ENCODE measurements around the gene CES1.
"Not testable (repeated sequence)": the region's sequence is repeated elsewhere in the genome, so short reads cannot be mapped to it uniquely, and the experiment has no call there.

The CES1 gene

DNA sequence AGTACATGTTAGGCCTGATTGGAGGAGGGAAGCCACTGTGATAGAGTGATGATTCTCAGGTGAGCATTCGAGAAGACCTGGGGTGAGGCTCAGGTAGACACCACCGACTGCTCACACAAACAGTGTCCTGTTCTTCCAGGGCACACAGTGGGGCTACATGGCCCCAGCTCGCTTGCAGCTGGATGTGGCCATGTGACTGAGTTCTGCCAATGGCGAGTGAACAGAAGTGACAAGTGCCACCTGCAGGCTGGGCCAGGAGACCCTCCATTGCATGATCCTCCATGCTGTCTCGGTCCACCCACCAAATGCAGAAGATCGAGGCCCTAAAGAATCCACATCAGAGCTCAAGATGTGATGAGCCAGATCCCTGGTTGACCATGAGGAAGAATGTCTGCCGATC lies 36.1 kb upstream of the CES1 start:
- CTCF ChIA-PET = interaction anchor here (2.2 kb wide), 1 partner anchor 10 kb away, joined by 9 read pairs; no protein-coding TSS in a partner anchor
- DNase-seq (ENCODE audit: extremely low spot score) = no peak
- TF ChIP-seq, protein P1, sequence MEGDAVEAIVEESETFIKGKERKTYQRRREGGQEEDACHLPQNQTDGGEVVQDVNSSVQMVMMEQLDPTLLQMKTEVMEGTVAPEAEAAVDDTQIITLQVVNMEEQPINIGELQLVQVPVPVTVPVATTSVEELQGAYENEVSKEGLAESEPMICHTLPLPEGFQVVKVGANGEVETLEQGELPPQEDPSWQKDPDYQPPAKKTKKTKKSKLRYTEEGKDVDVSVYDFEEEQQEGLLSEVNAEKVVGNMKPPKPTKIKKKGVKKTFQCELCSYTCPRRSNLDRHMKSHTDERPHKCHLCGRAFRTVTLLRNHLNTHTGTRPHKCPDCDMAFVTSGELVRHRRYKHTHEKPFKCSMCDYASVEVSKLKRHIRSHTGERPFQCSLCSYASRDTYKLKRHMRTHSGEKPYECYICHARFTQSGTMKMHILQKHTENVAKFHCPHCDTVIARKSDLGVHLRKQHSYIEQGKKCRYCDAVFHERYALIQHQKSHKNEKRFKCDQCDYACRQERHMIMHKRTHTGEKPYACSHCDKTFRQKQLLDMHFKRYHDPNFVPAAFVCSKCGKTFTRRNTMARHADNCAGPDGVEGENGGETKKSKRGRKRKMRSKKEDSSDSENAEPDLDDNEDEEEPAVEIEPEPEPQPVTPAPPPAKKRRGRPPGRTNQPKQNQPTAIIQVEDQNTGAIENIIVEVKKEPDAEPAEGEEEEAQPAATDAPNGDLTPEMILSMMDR (IDR thresholded peaks at IDR 0.05; ENCODE audit: control extremely low read depth, extremely low read depth, low read depth, missing control alignments) = no peak
- POLR2A ChIA-PET = no interaction called here

DNA sequence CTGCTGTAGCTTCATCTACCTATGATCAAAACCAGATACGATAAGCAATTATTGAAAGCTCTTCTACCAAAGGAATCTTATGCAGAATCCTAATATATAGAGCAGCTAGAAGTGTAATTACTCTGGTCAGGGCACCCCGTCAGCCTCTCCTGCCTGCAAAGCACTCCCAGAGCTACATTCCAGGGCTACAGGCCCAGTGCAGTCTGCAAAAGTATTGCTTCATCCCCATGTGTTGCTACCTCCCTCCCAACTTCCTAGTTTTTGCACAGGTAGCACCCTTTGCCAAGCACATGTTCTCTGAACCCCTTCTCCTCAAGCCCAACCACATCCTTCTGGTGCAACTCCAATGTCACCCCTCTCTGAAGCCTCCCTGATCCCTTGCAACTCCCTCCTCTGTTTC lies 35.2 kb upstream of the CES1 start:
- ChIA-PET CTCF (interaction anchor here (1.0 to 2.2 kb wide), 3 partner anchors 9 to 166 kb away, joined by 4 to 9 read pairs (median 4); no protein-coding TSS in a partner anchor), POLR2A (no interaction called here)
- TF ChIP-seq, protein P1 (IDR thresholded peaks at IDR 0.05; ENCODE audit: control extremely low read depth, extremely low read depth, low read depth, missing control alignments) = no peak
- DNase-seq (ENCODE audit: extremely low spot score) = no peak

DNA sequence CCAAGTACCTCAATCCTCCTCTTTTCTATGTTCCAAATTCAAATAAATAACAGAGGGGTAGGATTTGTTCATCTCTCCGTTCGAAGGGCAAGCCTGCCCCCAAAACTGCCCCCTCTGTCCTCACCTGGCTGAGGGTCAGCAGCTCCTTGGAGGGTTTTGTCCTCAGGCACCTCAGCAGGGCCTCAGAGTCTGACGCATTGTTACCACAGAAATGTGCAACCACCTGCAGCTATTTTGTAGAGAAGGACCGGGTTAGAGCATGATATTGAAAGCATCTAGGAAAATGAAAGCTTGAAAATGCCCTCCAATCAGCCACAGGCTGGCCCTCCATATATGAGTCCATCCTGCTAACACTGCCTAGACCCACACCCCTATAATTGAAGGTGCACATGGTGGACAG lies 28.4 kb upstream of the CES1 start:
- DNase-seq (ENCODE audit: extremely low spot score) = no peak
- ChIA-PET CTCF (no interaction called here), POLR2A (no interaction called here)
- TF ChIP-seq, protein P1 (IDR thresholded peaks at IDR 0.05; ENCODE audit: control extremely low read depth, extremely low read depth, low read depth, missing control alignments) = no peak

DNA sequence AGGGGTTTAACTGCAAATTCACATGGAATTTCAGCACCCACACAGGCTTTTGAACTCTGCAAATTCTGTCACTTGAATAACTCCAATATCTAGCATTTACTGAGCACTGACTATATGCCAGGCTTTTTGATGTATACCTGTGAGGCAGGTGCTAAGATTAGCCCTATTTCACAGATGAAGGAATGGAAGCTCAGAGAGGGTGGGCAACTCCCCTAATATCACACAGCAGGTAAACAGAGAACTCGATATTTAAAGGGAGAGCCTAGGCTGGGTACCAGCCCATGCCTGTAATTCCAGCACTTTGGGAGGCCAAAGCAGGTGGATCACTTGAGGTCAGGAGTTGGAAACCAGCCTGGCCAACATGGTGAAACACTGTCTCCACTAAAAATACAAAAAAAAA lies 24.8 kb upstream of the CES1 start:
- DNase-seq (ENCODE audit: extremely low spot score); POLR2A ChIA-PET: not testable (repeated sequence)
- CTCF ChIA-PET = interaction anchor here (1.4 to 2.9 kb wide), 3 partner anchors 11 to 16 kb away, joined by 4 to 9 read pairs (median 6); no protein-coding TSS in a partner anchor

DNA sequence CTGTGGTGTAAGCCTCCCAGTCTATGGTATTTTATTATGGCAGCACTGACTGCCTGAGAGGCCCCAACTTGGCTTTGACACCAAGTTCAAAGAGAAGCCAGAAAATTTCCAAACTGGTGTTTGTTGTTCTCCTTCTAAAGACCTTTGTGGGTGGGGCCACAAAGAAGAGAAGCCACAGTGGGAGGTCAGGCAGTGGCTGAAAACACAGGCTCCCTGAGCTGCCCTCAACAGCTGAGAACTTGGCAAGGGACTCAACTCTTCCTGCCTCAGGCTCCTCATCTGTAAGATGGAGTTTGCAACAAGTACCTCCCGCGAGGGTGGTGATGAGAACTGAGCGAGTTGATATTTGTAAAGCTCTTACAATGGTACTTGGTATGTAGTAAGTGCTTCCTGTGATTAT lies 24.1 kb upstream of the CES1 start:
- POLR2A ChIA-PET = no interaction called here

DNA sequence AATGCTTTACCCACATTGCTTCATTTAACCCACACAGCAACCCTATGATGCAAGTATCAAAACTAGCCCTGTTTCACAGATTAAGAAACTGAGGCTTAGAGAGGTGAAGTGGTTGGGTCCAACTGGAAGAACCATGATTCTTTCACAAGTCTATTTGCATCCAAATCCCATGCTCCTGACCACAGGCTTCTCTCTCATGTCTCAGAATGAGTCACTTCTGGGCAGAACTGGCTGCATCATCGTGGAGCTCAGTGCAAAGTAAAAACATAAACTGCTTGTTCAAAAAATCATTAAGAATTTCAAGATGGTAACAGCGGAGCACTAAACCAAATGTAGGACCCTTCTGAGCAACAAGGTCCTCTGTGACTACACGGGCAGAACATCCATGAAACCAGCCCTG lies 20.2 kb upstream of the CES1 start:
- CTCF ChIA-PET = no interaction called here
- no peak for DNase-seq (ENCODE audit: extremely low spot score)
- POLR2A ChIA-PET = no interaction called here
- TF ChIP-seq, protein P1 (IDR thresholded peaks at IDR 0.05; ENCODE audit: control extremely low read depth, extremely low read depth, low read depth, missing control alignments) = no peak

More for the DNA sequence above, 24.1 kb upstream of the CES1 start:
- DNase-seq (ENCODE audit: extremely low spot score) = no peak
- CTCF ChIA-PET = interaction anchor here (1.4 to 2.2 kb wide), 2 partner anchors 13 to 15 kb away, joined by 4 to 6 read pairs; no protein-coding TSS in a partner anchor
- TF ChIP-seq, protein P1 (IDR thresholded peaks at IDR 0.05; ENCODE audit: control extremely low read depth, extremely low read depth, low read depth, missing control alignments) = no peak

DNA sequence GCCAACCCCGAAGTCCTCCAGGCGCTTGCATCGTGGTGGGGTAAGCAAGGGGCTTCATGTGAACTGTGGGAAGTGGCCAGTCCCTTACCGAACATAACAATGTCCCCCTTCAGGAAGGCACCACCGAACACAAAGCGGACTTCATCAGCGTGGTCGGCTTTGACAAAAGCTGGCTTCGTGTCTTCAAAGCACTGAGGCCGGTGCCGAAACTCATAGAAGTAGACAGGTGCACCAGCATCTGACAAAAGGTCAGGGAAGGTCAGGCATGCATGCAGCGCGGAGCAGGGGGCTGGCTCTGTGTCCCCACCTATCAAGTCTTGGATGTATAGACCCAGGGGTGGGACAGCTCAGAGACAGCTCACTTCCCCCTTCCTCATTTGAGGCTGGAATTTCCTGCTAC lies 16.6 kb upstream of the CES1 start:
- ChIA-PET CTCF (interaction anchor here (2.3 kb wide), 1 partner anchor 385 kb away, joined by 10 read pairs; no protein-coding TSS in a partner anchor), POLR2A (no interaction called here)
- TF ChIP-seq, protein P1 (IDR thresholded peaks at IDR 0.05; ENCODE audit: control extremely low read depth, extremely low read depth, low read depth, missing control alignments) = no peak
- no peak for DNase-seq (ENCODE audit: extremely low spot score)
